IMR-90 (cell line): ENCODE measurements around the gene KLK12. TPM values are rescaled to one million over a fixed set of nuclear protein-coding genes. Genes with fewer than 3 reads are reported as not detected.

ENCODE experiments used
- ATAC-seq: fragments of 200-7000 bp; cut with Tn5 transposase; 2 replicates; pipeline ENCODE4 v1.9.1; 2020; ENCODE audit warnings: low read depth, mild to moderate bottlenecking, moderate library complexity
- BruUV-seq: library from RNA; stranded (reverse); fragments of 400-500 nt; replicated peaks from 2 replicates; lab custom pipeline; 2021; lab: Mats Ljungman, UMichigan
- CTCF ChIA-PET: fragments of 300-600 bp; formaldehyde crosslinking; extraction: SDS; loops from one replicate; lab custom pipeline; 2021; ENCODE audit warnings: antibody characterized with exemption; lab: Yijun Ruan, JAX
- POLR2A ChIA-PET: fragments of 300-600 bp; sonication (Branson Sonifier 250); formaldehyde crosslinking; loops from one replicate; lab custom pipeline; 2022; ENCODE audit warnings: antibody characterized with exemption; ENCODE audit not compliant: unreplicated experiment; lab: Charles Lee
- DNase-seq: peaks from one replicate; pipeline ENCODE4 v3.0.0; 2013
- H2AFZ ChIP-seq: replicated peaks from 2 replicates; pipeline ENCODE3; 2013; ENCODE audit warnings: low read length, mild to moderate bottlenecking; ENCODE audit not compliant: poor library complexity
- H2AK5ac ChIP-seq: 2 replicates; pipeline ENCODE4 v1.6.1; 2013; ENCODE audit warnings: low read depth, low read length, inconsistent platforms
- H2AK9ac ChIP-seq: replicated peaks from 2 replicates; pipeline ENCODE3; 2013; ENCODE audit warnings: mild to moderate bottlenecking, low read depth, low read length, moderate library complexity; ENCODE audit not compliant: poor library complexity
- H2BK120ac ChIP-seq: 2 replicates; pipeline ENCODE4 v1.6.1; 2013; ENCODE audit warnings: low read depth, low read length, inconsistent platforms
- H2BK15ac ChIP-seq: 3 replicates; pipeline ENCODE4 v1.6.1; 2013; ENCODE audit warnings: low read depth, low read length, inconsistent platforms
- H2BK20ac ChIP-seq: 2 replicates; pipeline ENCODE4 v1.6.1; 2013; ENCODE audit warnings: low read depth, mild to moderate bottlenecking, inconsistent platforms, low read length, moderate library complexity
- H2BK5ac ChIP-seq: 2 replicates; pipeline ENCODE4 v1.6.1; 2013; ENCODE audit warnings: mild to moderate bottlenecking, low read depth, low read length, inconsistent platforms; ENCODE audit not compliant: poor library complexity, severe bottlenecking
- H3K14ac ChIP-seq: replicated peaks from 2 replicates; pipeline ENCODE4 v1.6.1; 2013; ENCODE audit warnings: low read depth, low read length, inconsistent platforms
- H3K18ac ChIP-seq: 2 replicates; pipeline ENCODE4 v1.6.1; 2013; ENCODE audit warnings: low read depth, low read length, control low read depth
- H3K23ac ChIP-seq: 2 replicates; pipeline ENCODE4 v1.6.1; 2013; ENCODE audit warnings: low read depth, low read length, inconsistent platforms
- H3K27ac ChIP-seq: 2 replicates; pipeline ENCODE4 v1.5.1; 2013; ENCODE audit warnings: mild to moderate bottlenecking, control low read depth, low read length; ENCODE audit not compliant: insufficient read depth
- H3K27me3 ChIP-seq: 2 replicates; pipeline ENCODE4 v1.6.1; 2013; ENCODE audit warnings: low read length; ENCODE audit not compliant: control insufficient read depth, insufficient read depth
- H3K36me3 ChIP-seq: 2 replicates; pipeline ENCODE4 v1.6.1; 2013; ENCODE audit warnings: low read length, mixed read lengths; ENCODE audit not compliant: control insufficient read depth, insufficient read depth
- H3K4ac ChIP-seq: 2 replicates; pipeline ENCODE4 v1.6.1; 2013; ENCODE audit warnings: low read depth, low read length, inconsistent platforms
- H3K4me1 ChIP-seq: 2 replicates; pipeline ENCODE4 v1.6.1; 2013; ENCODE audit warnings: low read length, mixed read lengths; ENCODE audit not compliant: control insufficient read depth, insufficient read depth
- H3K4me2 ChIP-seq: 2 replicates; pipeline ENCODE4 v1.6.1; 2013; ENCODE audit warnings: low read depth, mild to moderate bottlenecking, control low read depth, low read length, moderate library complexity
- H3K4me3 ChIP-seq: 2 replicates; pipeline ENCODE4 v1.5.1; 2013; ENCODE audit warnings: low read depth, mild to moderate bottlenecking, control low read depth, low read length, moderate library complexity; ENCODE audit not compliant: insufficient read depth
- H3K56ac ChIP-seq: 2 replicates; pipeline ENCODE4 v1.6.1; 2013; ENCODE audit warnings: low read length, inconsistent platforms; ENCODE audit not compliant: insufficient read depth; ENCODE audit errors: extremely low read depth
- H3K79me1 ChIP-seq, 2 experiments: 2 replicates each; pipeline ENCODE4 v1.6.1; 2013; ENCODE audit warnings: low read length in 2 of 2, inconsistent platforms in 1 of 2, low read depth in 1 of 2
- H3K9ac ChIP-seq: 2 replicates; pipeline ENCODE4 v1.6.1; 2013; ENCODE audit warnings: low read depth, low read length, control low read depth
- H3K9me1 ChIP-seq: 2 replicates; pipeline ENCODE4 v1.6.1; 2013; ENCODE audit warnings: low read length, inconsistent platforms; ENCODE audit not compliant: insufficient read depth
- H3K9me3 ChIP-seq: 2 replicates; pipeline ENCODE4 v1.6.1; 2013; ENCODE audit warnings: low read length; ENCODE audit not compliant: control insufficient read depth, insufficient read depth
- H4K20me1 ChIP-seq: 2 replicates; pipeline ENCODE4 v1.6.1; 2013; ENCODE audit warnings: low read length, inconsistent platforms; ENCODE audit not compliant: insufficient read depth
- H4K5ac ChIP-seq: 2 replicates; pipeline ENCODE4 v1.6.1; 2013; ENCODE audit warnings: mild to moderate bottlenecking, low read depth, low read length, control low read depth
- H4K8ac ChIP-seq, 2 experiments: 2 replicates each; pipeline ENCODE4 v1.6.1; 2013; ENCODE audit warnings: low read depth in 2 of 2, low read length in 2 of 2, control low read depth in 1 of 2, inconsistent platforms in 1 of 2
- H4K91ac ChIP-seq: 2 replicates; pipeline ENCODE4 v1.6.1; 2013; ENCODE audit warnings: low read depth, low read length, inconsistent platforms; ENCODE audit not compliant: insufficient read depth
- NFE2L2 ChIP-seq: fragments of 150-350 bp; IDR thresholded peaks from 2 replicates; pipeline ENCODE4 v1.6.1; 2016; ENCODE audit warnings: low read depth, mild to moderate bottlenecking, low read length
- WGBS, 2 experiments: methylation state at CpG; one replicate each; pipeline versions ENCODE4 v1.1.5 to v1.1.7; 2013; ENCODE audit warnings: missing lambda C conversion rate in 2 of 2; ENCODE audit not compliant: insufficient read length in 1 of 2; ENCODE audit errors: extremely low coverage in 2 of 2; 5-methylcytosine and 5-hydroxymethylcytosine counted together
- dilution Hi-C: fragments of 300-500 bp; cut with HindIII; formaldehyde crosslinking; loops from one replicate; pipeline ENCODE4 v1.14.3; 2018; ENCODE audit warnings: low sequenced_read_pairs; ENCODE audit not compliant: unreplicated experiment
- in situ Hi-C: fragments of 300-500 bp; cut with MboI; formaldehyde crosslinking; loops from 3 replicates; pipeline ENCODE4 v1.14.3; 2019; ENCODE audit warnings: low sequenced_read_pairs, inconsistent platforms, mixed read lengths
- intact Hi-C: fragments of 100-400 bp; cut with micrococcal nuclease; formaldehyde crosslinking; loops from 2 replicates; pipeline ENCODE4 v1.10.0; 2022
- polyA plus RNA-seq, 3 experiments: library from polyadenylated mRNA; depleted of rRNA; stranded (reverse); fragments of >200 nt; gene quantifications; 2 replicates each; pipeline ENCODE4 v1.2.3, GENCODE V29; 2012; ENCODE audit warnings: low replicate concordance in 1 of 3
- total RNA-seq: library from RNA; depleted of rRNA; stranded (reverse); fragments of >200 nt; gene quantifications from 2 replicates; pipeline ENCODE4 v1.2.3, GENCODE V29; 2012

KLK12 gene
- total and polyA plus RNA-seq, 2 of the 4 experiments (the other 2 are of a cell fraction), result not detected

DNA sequence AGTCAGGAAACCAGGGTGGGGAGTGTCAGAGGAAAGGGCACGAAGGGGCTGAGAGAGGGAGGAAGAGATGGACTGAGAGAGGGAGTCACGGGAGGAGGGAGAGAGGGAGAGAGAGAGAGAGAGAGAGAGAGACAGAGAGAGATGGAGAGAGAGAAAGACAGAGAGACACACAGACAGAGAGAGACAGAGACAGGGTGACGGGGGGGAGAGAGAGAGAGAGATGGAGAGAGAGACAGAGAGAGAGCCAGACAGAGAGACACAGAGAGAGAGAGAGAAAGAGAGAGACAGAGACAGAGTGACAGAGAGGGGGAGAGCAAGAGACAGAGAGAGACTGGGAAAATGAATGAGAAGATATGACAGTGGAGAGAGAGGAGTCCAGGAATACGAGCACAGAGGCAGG, 48.4 kb upstream of the KLK12 start:
- no peak for TF ChIP-seq NFE2L2
- Histone ChIP-seq H3K4me2 (no peak overlapping the region), H3K14ac (no peak overlapping the region), H3K4me3 (no peak overlapping the region), H2BK120ac (no peak overlapping the region), H3K23ac (no peak overlapping the region), H4K8ac (no peak overlapping the region), H3K36me3 (no peaks in the 10 kb centered on the region), H2BK5ac (no peak overlapping the region), H3K18ac (no peak overlapping the region), H4K91ac (no peak overlapping the region), H3K4me1 (no peaks in the 10 kb centered on the region), H2AK5ac (no peak overlapping the region), H3K9me3 (no peaks in the 10 kb centered on the region; the same call in none of the 2 replicates), H4K20me1 (no peaks in the 10 kb centered on the region), H3K79me1 (no peaks in the 10 kb centered on the region), H3K9me1 (no peaks in the 10 kb centered on the region), H2BK20ac (no peak overlapping the region), H3K27ac (no peak overlapping the region), H4K5ac (no peak overlapping the region), H2BK15ac (no peak overlapping the region), H3K9ac (no peak overlapping the region), H3K4ac (no peak overlapping the region), H2AFZ (no peak overlapping the region), H3K27me3 (no peaks in the 10 kb centered on the region), H2AK9ac (no peak overlapping the region), H3K56ac (no peak overlapping the region)
- ChIA-PET CTCF (no interaction called here), POLR2A (no interaction called here)
- in situ Hi-C loops, result no loop called here
- intact Hi-C loops, result no loop called here
- WGBS, 2 experiments, result 13% methylated on average over 4 of the region's 4 CpGs; no CpG with 5 or more reads in 1 of the 2 experiments
- ATAC-seq (no peak), DNase-seq (no peak)
- no TSS peak for BruUV-seq
- dilution Hi-C loops, result no loop called here
